Neural cell (in vitro differentiated cells): Measurements from ENCODE around the gene MVD. TPM values are rescaled to one million over a fixed set of nuclear protein-coding genes. Genes with fewer than 3 reads are reported as not detected.

ENCODE experiments used
- H2AFZ ChIP-seq: fragments of 200-600, 300-800 bp; sonication (generic), shearing (Covaris generic); 2 replicates; pipeline ENCODE4 v1.6.0; 2014; ENCODE audit warnings: low read depth, mild to moderate bottlenecking, antibody characterized with exemption, low read length, moderate library complexity
- H3F3A ChIP-seq: fragments of 200-600 bp; shearing (Covaris generic); 2 replicates; pipeline ENCODE4 v1.6.1; 2016; ENCODE audit warnings: mild to moderate bottlenecking, moderate library complexity, mixed read lengths, antibody characterized with exemption, low read length; ENCODE audit not compliant: insufficient read depth, poor library complexity, severe bottlenecking
- H3K27ac ChIP-seq: fragments of 200-600, 300-800 bp; sonication (generic), shearing (Covaris generic); 2 replicates; pipeline ENCODE4 v1.5.1; 2014; ENCODE audit warnings: mild to moderate bottlenecking, low read length, moderate library complexity
- H3K27me3 ChIP-seq: fragments of 300-800, 200-600 bp; sonication (generic), shearing (Covaris generic); 2 replicates; pipeline ENCODE4 v1.6.0; 2014; ENCODE audit warnings: mild to moderate bottlenecking, low read depth, low read length, moderate library complexity; ENCODE audit not compliant: insufficient read depth
- H3K36me3 ChIP-seq: fragments of 300-800, 200-600 bp; sonication (generic), shearing (Covaris generic); 2 replicates; pipeline ENCODE4 v1.5.1; 2014; ENCODE audit warnings: mild to moderate bottlenecking, antibody characterized with exemption, low read length, moderate library complexity; ENCODE audit not compliant: insufficient read depth
- H3K4me2 ChIP-seq: fragments of 300-800, 200-600 bp; sonication (generic), shearing (Covaris generic); 2 replicates; pipeline ENCODE4 v1.6.0; 2014; ENCODE audit warnings: mild to moderate bottlenecking, low read length
- H3K4me3 ChIP-seq: fragments of 300-800, 200-600 bp; sonication (generic), shearing (Covaris generic); 2 replicates; pipeline ENCODE4 v1.5.1; 2014; ENCODE audit warnings: mild to moderate bottlenecking, low read length, moderate library complexity
- H3K79me2 ChIP-seq: fragments of 200-600 bp; shearing (Covaris generic); replicated peaks from 2 replicates; pipeline ENCODE4 v1.6.0; 2014; ENCODE audit warnings: mild to moderate bottlenecking, low read length, moderate library complexity; ENCODE audit not compliant: insufficient read depth
- H3K9ac ChIP-seq: fragments of 300-800, 200-600 bp; sonication (generic), shearing (Covaris generic); 2 replicates; pipeline ENCODE4 v1.6.1; 2016; ENCODE audit warnings: mild to moderate bottlenecking, low read length, mixed read lengths
- H3K9me2 ChIP-seq: fragments of 200-600 bp; shearing (Covaris generic); 2 replicates; pipeline ENCODE4 v1.6.1; 2016; ENCODE audit warnings: mild to moderate bottlenecking, low read length, mixed read lengths; ENCODE audit not compliant: insufficient read depth
- H3K9me3 ChIP-seq: fragments of 200-600, 300-800 bp; sonication (generic), shearing (Covaris generic); 2 replicates; pipeline ENCODE4 v1.6.1; 2016; ENCODE audit warnings: mild to moderate bottlenecking, mixed run types, low read length, moderate library complexity, mixed read lengths
- H4K20me1 ChIP-seq: fragments of 200-600 bp; shearing (Covaris generic); 2 replicates; pipeline ENCODE4 v1.6.1; 2016; ENCODE audit warnings: mild to moderate bottlenecking, mixed run types; ENCODE audit not compliant: insufficient read depth
- EP300 ChIP-seq: fragments of 450-650 bp; conservative IDR thresholded peaks from 2 replicates; pipeline ENCODE4 v1.6.1; 2014; ENCODE audit warnings: antibody characterized with exemption, mild to moderate bottlenecking, moderate library complexity; ENCODE audit not compliant: poor library complexity, severe bottlenecking
- EZH2 ChIP-seq: fragments of 200-600, 300-800 bp; shearing (Covaris generic), sonication (generic); IDR thresholded peaks from 2 replicates; pipeline ENCODE4 v1.6.1; 2014; ENCODE audit warnings: antibody characterized with exemption, low read length, borderline replicate concordance, mild to moderate bottlenecking; ENCODE audit not compliant: insufficient read depth, poor library complexity, severe bottlenecking
- MXI1 ChIP-seq: fragments of 450-650 bp; conservative IDR thresholded peaks from 2 replicates; pipeline ENCODE4 v1.6.1; 2014; ENCODE audit warnings: antibody characterized with exemption, mild to moderate bottlenecking; ENCODE audit not compliant: poor library complexity, severe bottlenecking
- POLR2AphosphoS5 ChIP-seq: IDR thresholded peaks from 2 replicates; pipeline ENCODE4 v1.6.1; 2012
- RAD21 ChIP-seq: fragments of 450-650 bp; conservative IDR thresholded peaks from 2 replicates; pipeline ENCODE4 v1.6.1; 2014; ENCODE audit warnings: antibody characterized with exemption, mild to moderate bottlenecking, moderate library complexity
- SMC3 ChIP-seq: fragments of 450-650 bp; conservative IDR thresholded peaks from 2 replicates; pipeline ENCODE4 v1.6.1; 2014; ENCODE audit warnings: antibody characterized with exemption, mild to moderate bottlenecking, moderate library complexity; ENCODE audit not compliant: poor library complexity
- TAF1 ChIP-seq: IDR thresholded peaks from 2 replicates; pipeline ENCODE4 v1.6.1; 2012; ENCODE audit warnings: low read depth
- polyA plus RNA-seq: library from polyadenylated mRNA; depleted of rRNA; stranded (reverse); fragments of >200 nt; gene quantifications from 2 replicates; pipeline ENCODE4 v1.2.3, GENCODE V29; 2014
- TF ChIP-seq, protein P1 (sequence below): fragments of 450-650 bp; IDR thresholded peaks from 2 replicates; pipeline ENCODE4 v1.5.1; 2014; ENCODE audit warnings: antibody characterized with exemption, mild to moderate bottlenecking, moderate library complexity; ENCODE audit not compliant: poor library complexity, severe bottlenecking
- TF ChIP-seq, protein P2 (sequence below): IDR thresholded peaks from 2 replicates; pipeline ENCODE4 v1.6.1; 2012; ENCODE audit warnings: borderline replicate concordance

The MVD gene
- polyA plus RNA-seq, 1 donor from 2014 or later, result 232 TPM

DNA sequence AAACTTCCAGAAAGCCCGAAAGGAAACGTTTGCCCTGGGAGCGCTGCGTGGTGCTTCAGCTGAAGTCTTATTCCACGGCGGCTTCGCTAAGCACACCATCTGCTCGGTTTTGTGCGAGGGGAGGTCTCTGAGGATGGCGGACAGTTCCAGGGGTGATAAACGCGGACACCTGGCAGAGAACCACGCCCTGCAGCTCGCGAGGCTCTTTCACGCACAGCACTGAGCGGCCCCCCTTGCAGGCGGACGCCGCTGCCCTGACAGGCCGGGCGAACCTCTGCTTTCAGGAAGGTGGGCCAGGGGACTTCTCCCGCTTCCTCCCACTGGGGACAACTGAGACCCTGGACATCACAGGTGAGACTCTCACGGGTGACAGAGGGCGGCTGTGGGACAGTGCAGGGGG is 3.7 kb downstream of the MVD start:
- Histone ChIP-seq H3K27me3 (no peaks in the 10 kb centered on the region), H3K4me3 (no peak overlapping the region), H3F3A (no peaks in the 10 kb centered on the region), H3K36me3 (no peaks in the 10 kb centered on the region), H4K20me1 (no peaks in the 10 kb centered on the region), H3K9me2 (no peaks in the 10 kb centered on the region), H3K79me2 (peaks cover 28% of the 10 kb centered on the region), H3K27ac (no peak overlapping the region), H3K9ac (no peak overlapping the region), H3K9me3 (no peaks in the 10 kb centered on the region), H3K4me2 (no peak overlapping the region), H2AFZ (no peak overlapping the region)
- TF ChIP-seq RAD21 (no peak), SMC3 (no peak), MXI1 (no peak), EP300 (no peak), TAF1 (no peak), EZH2 (no peak), POLR2AphosphoS5 (no peak)
- TF ChIP-seq, protein P1, sequence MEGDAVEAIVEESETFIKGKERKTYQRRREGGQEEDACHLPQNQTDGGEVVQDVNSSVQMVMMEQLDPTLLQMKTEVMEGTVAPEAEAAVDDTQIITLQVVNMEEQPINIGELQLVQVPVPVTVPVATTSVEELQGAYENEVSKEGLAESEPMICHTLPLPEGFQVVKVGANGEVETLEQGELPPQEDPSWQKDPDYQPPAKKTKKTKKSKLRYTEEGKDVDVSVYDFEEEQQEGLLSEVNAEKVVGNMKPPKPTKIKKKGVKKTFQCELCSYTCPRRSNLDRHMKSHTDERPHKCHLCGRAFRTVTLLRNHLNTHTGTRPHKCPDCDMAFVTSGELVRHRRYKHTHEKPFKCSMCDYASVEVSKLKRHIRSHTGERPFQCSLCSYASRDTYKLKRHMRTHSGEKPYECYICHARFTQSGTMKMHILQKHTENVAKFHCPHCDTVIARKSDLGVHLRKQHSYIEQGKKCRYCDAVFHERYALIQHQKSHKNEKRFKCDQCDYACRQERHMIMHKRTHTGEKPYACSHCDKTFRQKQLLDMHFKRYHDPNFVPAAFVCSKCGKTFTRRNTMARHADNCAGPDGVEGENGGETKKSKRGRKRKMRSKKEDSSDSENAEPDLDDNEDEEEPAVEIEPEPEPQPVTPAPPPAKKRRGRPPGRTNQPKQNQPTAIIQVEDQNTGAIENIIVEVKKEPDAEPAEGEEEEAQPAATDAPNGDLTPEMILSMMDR, result no peak
- TF ChIP-seq, protein P2, sequence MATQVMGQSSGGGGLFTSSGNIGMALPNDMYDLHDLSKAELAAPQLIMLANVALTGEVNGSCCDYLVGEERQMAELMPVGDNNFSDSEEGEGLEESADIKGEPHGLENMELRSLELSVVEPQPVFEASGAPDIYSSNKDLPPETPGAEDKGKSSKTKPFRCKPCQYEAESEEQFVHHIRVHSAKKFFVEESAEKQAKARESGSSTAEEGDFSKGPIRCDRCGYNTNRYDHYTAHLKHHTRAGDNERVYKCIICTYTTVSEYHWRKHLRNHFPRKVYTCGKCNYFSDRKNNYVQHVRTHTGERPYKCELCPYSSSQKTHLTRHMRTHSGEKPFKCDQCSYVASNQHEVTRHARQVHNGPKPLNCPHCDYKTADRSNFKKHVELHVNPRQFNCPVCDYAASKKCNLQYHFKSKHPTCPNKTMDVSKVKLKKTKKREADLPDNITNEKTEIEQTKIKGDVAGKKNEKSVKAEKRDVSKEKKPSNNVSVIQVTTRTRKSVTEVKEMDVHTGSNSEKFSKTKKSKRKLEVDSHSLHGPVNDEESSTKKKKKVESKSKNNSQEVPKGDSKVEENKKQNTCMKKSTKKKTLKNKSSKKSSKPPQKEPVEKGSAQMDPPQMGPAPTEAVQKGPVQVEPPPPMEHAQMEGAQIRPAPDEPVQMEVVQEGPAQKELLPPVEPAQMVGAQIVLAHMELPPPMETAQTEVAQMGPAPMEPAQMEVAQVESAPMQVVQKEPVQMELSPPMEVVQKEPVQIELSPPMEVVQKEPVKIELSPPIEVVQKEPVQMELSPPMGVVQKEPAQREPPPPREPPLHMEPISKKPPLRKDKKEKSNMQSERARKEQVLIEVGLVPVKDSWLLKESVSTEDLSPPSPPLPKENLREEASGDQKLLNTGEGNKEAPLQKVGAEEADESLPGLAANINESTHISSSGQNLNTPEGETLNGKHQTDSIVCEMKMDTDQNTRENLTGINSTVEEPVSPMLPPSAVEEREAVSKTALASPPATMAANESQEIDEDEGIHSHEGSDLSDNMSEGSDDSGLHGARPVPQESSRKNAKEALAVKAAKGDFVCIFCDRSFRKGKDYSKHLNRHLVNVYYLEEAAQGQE, result no peak

DNA sequence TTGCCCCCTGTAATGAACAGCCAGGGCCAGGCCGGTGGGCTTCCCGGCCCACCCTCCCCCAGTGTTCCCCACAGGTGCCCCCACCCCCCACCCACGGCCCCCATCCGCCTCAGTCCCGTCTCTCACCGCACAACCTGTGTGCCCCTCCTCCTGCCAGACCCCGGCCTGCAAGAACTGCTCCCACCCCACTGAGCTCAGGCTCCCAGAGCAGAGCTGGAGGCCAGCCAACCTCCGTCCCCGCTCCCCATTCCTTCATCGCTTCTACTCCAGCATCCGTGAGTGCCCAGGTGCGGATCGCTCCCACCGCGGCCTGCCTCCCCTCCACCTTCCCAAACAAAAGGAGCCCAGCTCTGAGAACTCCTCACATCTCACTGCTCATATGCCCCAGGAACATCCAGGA is 4.2 kb downstream of the MVD start:
- Histone ChIP-seq H3K27me3 (no peaks in the 10 kb centered on the region), H3K79me2 (peaks cover 25% of the 10 kb centered on the region), H3K36me3 (no peaks in the 10 kb centered on the region), H3K4me3 (no peak overlapping the region), H3K9me3 (no peaks in the 10 kb centered on the region), H4K20me1 (no peaks in the 10 kb centered on the region), H3F3A (no peaks in the 10 kb centered on the region), H3K9ac (no peak overlapping the region), H3K9me2 (no peaks in the 10 kb centered on the region), H3K4me2 (no peak overlapping the region), H3K27ac (no peak overlapping the region), H2AFZ (no peak overlapping the region)
- TF ChIP-seq SMC3, result no peak
- TF ChIP-seq EZH2, result no peak
- no peak for TF ChIP-seq MXI1
- no peak for TF ChIP-seq POLR2AphosphoS5
- TF ChIP-seq TAF1, result no peak
- TF ChIP-seq EP300, result no peak
- no peak for TF ChIP-seq RAD21
- TF ChIP-seq, protein P1, result no peak
- TF ChIP-seq, protein P2, result no peak
